Tibial nerve (tissue), 4 donors: ENCODE data around the gene CILP2. TPM values are rescaled to one million over a fixed set of nuclear protein-coding genes. Genes with fewer than 3 reads are reported as not detected.

Source experiments
- DNase-seq, 2 donors: peaks; one replicate each; pipeline ENCODE4 v3.0.0-alpha.2; 2019; ENCODE audit warnings: low spot score in 2 of 2
- H3K27ac ChIP-seq, 4 donors: fragments of 200-600 bp; sonication (generic) in 3 of 4; one replicate each; pipeline ENCODE4 v1.5.1; 2017 to 2019; ENCODE audit warnings: mild to moderate bottlenecking in 1 of 4
- H3K27me3 ChIP-seq, 2 donors: fragments of 200-600 bp; sonication (generic) in 1 of 2; one replicate each; pipeline versions ENCODE4 v1.5.1 to v1.6.0; 2017 to 2019
- H3K36me3 ChIP-seq, 3 donors: fragments of 200-600 bp; sonication (generic); one replicate each; pipeline ENCODE4 v1.5.1; 2018 to 2019
- H3K4me1 ChIP-seq, 4 donors: fragments of 200-600 bp; sonication (generic) in 3 of 4; one replicate each; pipeline ENCODE4 v1.5.1; 2017 to 2019
- H3K4me3 ChIP-seq, 4 donors: fragments of 200-600 bp; sonication (generic) in 3 of 4; one replicate each; pipeline ENCODE4 v1.5.1; 2017 to 2019; ENCODE audit warnings: mild to moderate bottlenecking in 1 of 4, moderate library complexity in 1 of 4
- H3K9me3 ChIP-seq, 4 donors: fragments of 200-600 bp; sonication (generic) in 3 of 4; one replicate each; pipeline ENCODE4 v1.5.1; 2017 to 2019
- EP300 ChIP-seq, 2 donors: sonication (generic); formaldehyde crosslinking; IDR thresholded peaks; one replicate each; pipeline ENCODE4 v1.6.1; 2017; ENCODE audit warnings: antibody characterized with exemption in 2 of 2, mild to moderate bottlenecking in 1 of 2
- POLR2A ChIP-seq, 2 donors: fragments of 450-650 bp; IDR thresholded peaks; one replicate each; pipeline ENCODE4 v1.6.1; 2017; ENCODE audit warnings: antibody characterized with exemption in 2 of 2, mild to moderate bottlenecking in 2 of 2, moderate library complexity in 2 of 2
- WGBS, 2 donors: methylation state at CpG; one replicate each; pipeline ENCODE4 v1.1.5; 2018; 5-methylcytosine and 5-hydroxymethylcytosine counted together
- total RNA-seq, 4 donors: library from RNA; depleted of rRNA; stranded (reverse); fragments of >200 nt; gene quantifications; one replicate each; pipeline ENCODE4 v1.1.0, GENCODE V29; 2016
- TF ChIP-seq, protein P1 (sequence below), 5 experiments: fragments of 200-600 bp in 3 of 5; fragments of 450-650 bp in 2 of 5; sonication (generic) in 3 of 5; IDR thresholded peaks; one replicate each; pipeline ENCODE4 v1.5.1; 2016 to 2019; ENCODE audit warnings: antibody characterized with exemption in 5 of 5, mild to moderate bottlenecking in 3 of 5, moderate library complexity in 2 of 5

CILP2 gene
- total RNA-seq, 4 donors from 2014 or later: 0.20 to 0.66 TPM; not detected in 2

DNA sequence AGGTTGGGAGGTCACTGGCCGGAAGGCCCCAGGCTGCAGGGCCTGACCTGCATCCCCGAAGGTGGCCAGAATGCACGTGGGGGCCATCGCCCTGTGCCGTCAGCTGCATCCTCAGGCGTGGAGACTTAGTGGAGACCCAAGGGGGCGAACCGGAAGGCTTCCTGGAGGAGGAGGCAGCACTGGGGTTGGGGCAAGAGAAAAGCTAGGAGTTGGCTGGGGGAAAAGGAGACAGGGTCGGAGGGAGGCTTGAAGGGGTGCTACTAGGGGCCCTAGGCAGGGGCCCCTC is 10.8 kb upstream of the CILP2 start:
- 81 to 83% methylated on average over 9 of the region's 9 CpGs for WGBS, 2 donors
- no peak for DNase-seq
- H3K27ac ChIP-seq: peak overlapping the region; percentile 19 to 71 (median 42)
- H3K9me3 ChIP-seq: no peaks in the 10 kb centered on the region
- H3K4me1 ChIP-seq: peaks cover 0 to 55% (median 11%) of the 10 kb centered on the region in 4 donors
- peaks cover 0 to 57% (median 3%) of the 10 kb centered on the region in 3 donors for H3K36me3 ChIP-seq
- no peaks in the 10 kb centered on the region for H3K27me3 ChIP-seq
- no peak overlapping the region for H3K4me3 ChIP-seq
- TF ChIP-seq EP300 (IDR thresholded peaks at IDR 0.05): no peak
- TF ChIP-seq, protein P1, sequence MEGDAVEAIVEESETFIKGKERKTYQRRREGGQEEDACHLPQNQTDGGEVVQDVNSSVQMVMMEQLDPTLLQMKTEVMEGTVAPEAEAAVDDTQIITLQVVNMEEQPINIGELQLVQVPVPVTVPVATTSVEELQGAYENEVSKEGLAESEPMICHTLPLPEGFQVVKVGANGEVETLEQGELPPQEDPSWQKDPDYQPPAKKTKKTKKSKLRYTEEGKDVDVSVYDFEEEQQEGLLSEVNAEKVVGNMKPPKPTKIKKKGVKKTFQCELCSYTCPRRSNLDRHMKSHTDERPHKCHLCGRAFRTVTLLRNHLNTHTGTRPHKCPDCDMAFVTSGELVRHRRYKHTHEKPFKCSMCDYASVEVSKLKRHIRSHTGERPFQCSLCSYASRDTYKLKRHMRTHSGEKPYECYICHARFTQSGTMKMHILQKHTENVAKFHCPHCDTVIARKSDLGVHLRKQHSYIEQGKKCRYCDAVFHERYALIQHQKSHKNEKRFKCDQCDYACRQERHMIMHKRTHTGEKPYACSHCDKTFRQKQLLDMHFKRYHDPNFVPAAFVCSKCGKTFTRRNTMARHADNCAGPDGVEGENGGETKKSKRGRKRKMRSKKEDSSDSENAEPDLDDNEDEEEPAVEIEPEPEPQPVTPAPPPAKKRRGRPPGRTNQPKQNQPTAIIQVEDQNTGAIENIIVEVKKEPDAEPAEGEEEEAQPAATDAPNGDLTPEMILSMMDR (IDR thresholded peaks at IDR 0.05): no peak
- TF ChIP-seq POLR2A (IDR thresholded peaks at IDR 0.05): no peak

DNA sequence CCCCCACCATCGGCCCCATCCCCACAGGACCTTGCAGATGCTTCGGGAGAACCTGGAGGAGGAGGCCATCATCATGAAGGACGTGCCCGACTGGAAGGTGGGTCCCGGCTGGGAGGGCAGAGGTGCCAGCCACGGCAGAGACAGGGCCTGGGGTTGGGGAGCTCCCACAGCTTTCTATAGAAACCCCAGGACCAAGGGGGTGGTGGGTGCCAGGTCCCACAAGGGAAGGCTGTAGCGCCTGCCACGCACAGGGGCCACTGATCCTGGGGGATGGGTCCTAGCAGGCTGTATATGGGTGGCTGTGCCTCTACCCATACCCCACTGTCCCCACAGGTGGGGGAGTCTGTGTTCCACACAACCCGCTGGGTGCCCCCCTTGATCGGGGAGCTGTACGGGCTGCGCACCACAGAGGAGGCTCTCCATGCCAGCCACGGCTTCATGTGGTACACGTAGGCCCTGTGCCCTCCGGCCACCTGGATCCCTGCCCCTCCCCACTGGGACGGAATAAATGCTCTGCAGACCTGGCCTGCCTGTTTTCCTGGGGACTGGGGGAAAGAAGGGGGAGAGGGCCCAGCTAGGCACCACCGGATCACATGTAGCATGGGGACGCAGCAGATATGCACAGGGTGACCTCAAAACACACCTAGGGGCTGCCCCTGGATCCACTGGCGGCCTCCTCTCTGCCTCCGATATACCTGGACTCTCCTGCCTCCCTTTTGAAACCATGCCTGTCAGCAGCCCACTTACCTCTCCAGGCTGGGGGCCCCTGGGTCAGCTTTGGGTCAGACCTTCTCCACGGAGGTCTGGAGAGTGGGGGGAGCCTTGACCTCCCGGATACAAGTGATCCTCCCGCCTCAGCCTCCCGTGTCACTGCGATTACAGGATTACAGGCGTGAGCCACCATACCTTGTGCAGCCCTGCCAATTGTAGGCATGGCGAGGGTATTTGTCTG is 10.1 kb upstream of the CILP2 start:
- Histone ChIP-seq H3K9me3 (no peaks in the 10 kb centered on the region), H3K27ac (no peak overlapping the region), H3K27me3 (no peaks in the 10 kb centered on the region), H3K4me1 (peaks cover 0 to 60% (median 13%) of the 10 kb centered on the region in 4 donors), H3K4me3 (no peak overlapping the region), H3K36me3 (peaks cover 0 to 57% (median 3%) of the 10 kb centered on the region in 3 donors)
- TF ChIP-seq EP300 (IDR thresholded peaks at IDR 0.05) (no peak), POLR2A (IDR thresholded peaks at IDR 0.05) (no peak)
- TF ChIP-seq, protein P1 (IDR thresholded peaks at IDR 0.05): no peak
- DNase-seq: no peak
- 86 to 92% methylated on average over 19 to 24 of the region's 27 CpGs for WGBS, 2 donors

DNA sequence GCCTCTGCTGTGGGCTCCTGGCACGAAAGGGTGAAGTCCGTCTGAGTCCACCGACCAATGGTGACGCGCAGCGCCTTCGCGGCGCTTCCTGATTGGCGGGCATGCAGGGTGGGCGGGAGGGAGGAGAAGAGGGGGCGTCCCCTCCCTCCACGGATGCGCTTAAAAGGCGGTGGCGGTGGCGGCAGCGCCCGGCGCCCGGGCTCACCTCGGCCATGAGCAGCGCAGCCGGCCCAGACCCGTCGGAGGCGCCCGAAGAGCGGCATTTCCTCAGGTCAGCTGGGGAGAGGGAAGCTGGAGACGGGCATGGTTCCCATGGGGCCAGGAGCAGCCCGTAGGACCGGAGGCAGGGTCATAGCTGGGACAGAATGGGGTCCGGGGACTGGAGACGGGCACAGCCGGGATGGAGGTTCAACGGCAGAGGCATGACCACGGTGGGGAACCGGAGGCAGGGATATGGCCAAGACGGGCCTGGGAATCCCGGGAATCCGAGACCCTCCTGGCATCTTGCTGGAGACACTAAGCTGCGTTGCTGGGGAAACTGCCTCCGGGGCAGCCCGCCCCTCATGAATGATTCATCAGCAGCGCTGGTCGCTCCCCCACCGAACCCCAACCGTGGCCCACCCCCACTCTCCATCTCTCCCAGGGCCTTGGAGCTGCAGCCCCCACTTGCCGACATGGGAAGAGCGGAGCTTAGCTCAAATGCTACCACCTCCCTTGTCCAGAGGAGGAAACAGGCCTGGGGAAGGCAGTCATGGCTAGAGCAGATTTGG is 9.2 kb upstream of the CILP2 start, which contains the start of gene YJEFN3:
Gene YJEFN3 (plus strand): TSS at position 191 of the 770 bp plus-strand sequence. CDS start 22 bp downstream, at position 213.
- no peak within 1 kb of the TSS for H3K4me3 ChIP-seq
- 32 to 57% methylated on average over 20 to 27 of the region's 50 CpGs for WGBS, 2 donors
- TF ChIP-seq POLR2A (IDR thresholded peaks at IDR 0.05) (no peak), EP300 (IDR thresholded peaks at IDR 0.05) (no peak)
- TF ChIP-seq, protein P1 (IDR thresholded peaks at IDR 0.05): no peak
- no peaks in the 10 kb centered on the region for H3K27me3 ChIP-seq
- H3K27ac ChIP-seq: peak within 1 kb of the TSS in 1 of 4 donors; percentile 26
- peaks cover 0 to 60% (median 13%) of the 10 kb centered on the region in 4 donors for H3K4me1 ChIP-seq
- peaks cover 0 to 49% (median 3%) of the 10 kb centered on the region in 3 donors for H3K36me3 ChIP-seq
- DNase-seq: no peak
- no peaks in the 10 kb centered on the region for H3K9me3 ChIP-seq

DNA sequence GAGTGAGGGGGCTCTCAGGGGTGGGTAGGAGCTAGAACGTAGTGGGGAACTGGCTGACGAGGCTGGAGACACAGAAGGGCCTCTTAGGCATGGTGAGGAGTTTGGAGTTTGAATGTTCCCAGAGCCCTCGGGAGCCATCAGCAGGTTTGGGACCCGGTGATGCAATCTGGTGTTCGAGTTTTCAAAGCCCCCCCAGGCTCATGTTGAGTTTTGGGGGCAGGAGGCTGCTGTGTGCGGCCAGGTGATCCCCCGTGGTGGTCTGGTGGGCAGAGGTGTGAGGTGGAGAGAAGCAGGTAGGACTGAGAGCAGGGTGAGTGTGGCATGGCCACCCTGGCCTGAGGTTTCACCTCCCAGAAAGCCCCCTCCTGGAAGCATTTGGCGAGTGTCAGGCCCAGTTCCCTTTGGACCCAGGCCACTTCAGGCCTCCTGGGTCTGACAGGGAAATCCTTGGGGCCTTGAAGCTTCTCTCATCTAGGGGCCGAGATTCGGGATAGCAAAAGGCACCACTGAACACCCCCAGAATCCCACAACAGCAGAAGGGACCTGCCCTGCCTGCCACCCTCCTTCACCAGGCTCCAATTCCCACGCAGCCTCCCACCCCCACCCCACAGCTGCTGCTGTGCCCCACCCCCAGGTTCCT is 8.2 kb upstream of the CILP2 start:
- WGBS, 2 donors: 56 to 66% methylated on average over 11 of the region's 11 CpGs
- Histone ChIP-seq H3K4me3 (no peak overlapping the region), H3K4me1 (peaks cover 0 to 56% (median 13%) of the 10 kb centered on the region in 4 donors), H3K36me3 (peaks cover 0 to 39% (median 3%) of the 10 kb centered on the region in 3 donors), H3K27ac (peak overlapping the region in 1 of 4 donors; percentile 26), H3K9me3 (no peaks in the 10 kb centered on the region), H3K27me3 (no peaks in the 10 kb centered on the region)
- TF ChIP-seq, protein P1 (IDR thresholded peaks at IDR 0.05): no peak
- TF ChIP-seq EP300 (IDR thresholded peaks at IDR 0.05) (no peak), POLR2A (IDR thresholded peaks at IDR 0.05) (no peak)
- no peak for DNase-seq
